K562 (cell line): ENCODE results near the gene ADPRHL1. TPM values are rescaled to one million over a fixed set of nuclear protein-coding genes. Genes with fewer than 3 reads are reported as not detected.

Source experiments
- ATAC-seq: fragments of 200-7000 bp; cut with Tn5 transposase; 3 replicates; pipeline ENCODE4 v1.9.1; 2020; ENCODE audit warnings: moderate library complexity
- BruUV-seq: library from RNA; stranded (reverse); fragments of 400-500 nt; replicated peaks from 2 replicates; lab custom pipeline; 2021; lab: Mats Ljungman, UMichigan
- CTCF ChIA-PET: fragments of 300-600 bp; formaldehyde crosslinking; extraction: SDS; loops from one replicate; lab custom pipeline; 2021; ENCODE audit warnings: low intra/inter-chr PET ratio; lab: Yijun Ruan, JAX
- POLR2A ChIA-PET: fragments of 300-600, 350-650 bp; sonication (Branson Sonifier 250); formaldehyde crosslinking; extraction: SDS; loops from one replicate; lab custom pipeline; 2021; ENCODE audit warnings: antibody characterized with exemption, inconsistent platforms; lab: Yijun Ruan, JAX
- DNase-seq, 4 experiments: peaks; one replicate each; pipeline versions ENCODE4 v3.0.0 to v3.0.0-alpha.2; 2011 to 2018; ENCODE audit warnings: low spot score in 3 of 4, mixed read lengths in 3 of 4; ENCODE audit errors: extremely low read depth in 1 of 4
- FAIRE-seq: peaks from 2 replicates; lab custom pipeline; 2011; peaks lifted over from hg19 to GRCh38; lab: Jason Lieb, UNC
- H2AFZ ChIP-seq: 2 replicates; pipeline ENCODE4 v1.6.0; 2011; ENCODE audit warnings: low read depth, low read length, control low read depth, inconsistent platforms
- H3K27ac ChIP-seq: fragments of 200-600 bp; 3 replicates; pipeline ENCODE4 v1.8.0; 2011; ENCODE audit warnings: low read depth, mild to moderate bottlenecking, control low read depth, inconsistent platforms, low read length, moderate library complexity, mixed read lengths; ENCODE audit errors: extremely low read depth
- H3K27me3 ChIP-seq, 2 experiments: fragments of 300-600 bp in 1 of 2; 2 replicates in 1 of 2; 3 replicates in 1 of 2; pipeline versions ENCODE4 v1.6.0 to v1.8.0; 2011; ENCODE audit warnings: inconsistent platforms in 2 of 2, low read length in 2 of 2, mild to moderate bottlenecking in 1 of 2, mixed read lengths in 1 of 2, moderate library complexity in 1 of 2; ENCODE audit not compliant: control insufficient read depth in 2 of 2, insufficient read depth in 2 of 2
- H3K36me3 ChIP-seq: fragments of 300-600 bp; 3 replicates; pipeline ENCODE4 v1.8.0; 2011; ENCODE audit warnings: mild to moderate bottlenecking, low read length, inconsistent platforms; ENCODE audit not compliant: control insufficient read depth, insufficient read depth
- H3K4me1 ChIP-seq, 2 experiments: fragments of 200-600 bp in 1 of 2; replicated peaks in 1 of 2; 2 replicates in 1 of 2; 3 replicates in 1 of 2; pipeline versions ENCODE4 v1.5.1 to v1.8.0; 2011; ENCODE audit warnings: inconsistent platforms in 2 of 2, low read length in 2 of 2, mild to moderate bottlenecking in 1 of 2, mixed read lengths in 1 of 2, moderate library complexity in 1 of 2; ENCODE audit not compliant: control insufficient read depth in 2 of 2, insufficient read depth in 2 of 2
- H3K4me2 ChIP-seq: 2 replicates; pipeline ENCODE4 v1.6.1; 2011; ENCODE audit warnings: low read length, control low read depth, inconsistent platforms, mixed read lengths; ENCODE audit not compliant: insufficient read depth
- H3K4me3 ChIP-seq: fragments of 200-600 bp; sonication (generic), shearing (Covaris generic); 2 replicates; pipeline ENCODE4 v1.5.1; 2016; ENCODE audit warnings: control low read depth, inconsistent platforms
- H3K79me2 ChIP-seq: fragments of 200-600 bp; 3 replicates; pipeline ENCODE4 v1.8.0; 2011; ENCODE audit warnings: low read length, inconsistent platforms; ENCODE audit not compliant: control insufficient read depth, insufficient read depth
- H3K9ac ChIP-seq, 2 experiments: 2 replicates each; pipeline versions ENCODE4 v1.6.0 to v1.6.1; 2011; ENCODE audit warnings: low read depth in 2 of 2, low read length in 2 of 2, control low read depth in 1 of 2, inconsistent platforms in 1 of 2, mild to moderate bottlenecking in 1 of 2, mixed read lengths in 1 of 2; ENCODE audit not compliant: insufficient read depth in 1 of 2
- H3K9me1 ChIP-seq: one replicate; pipeline ENCODE4 v1.6.0; 2011; ENCODE audit warnings: inconsistent platforms, mild to moderate bottlenecking, low read length, moderate library complexity; ENCODE audit not compliant: control insufficient read depth, insufficient read depth
- H3K9me3 ChIP-seq: replicated peaks from 2 replicates; pipeline ENCODE4 v1.5.1; 2011; ENCODE audit warnings: low read depth, low read length, inconsistent platforms; ENCODE audit not compliant: control insufficient read depth, insufficient read depth
- H4K20me1 ChIP-seq: replicated peaks from 2 replicates; pipeline ENCODE4 v1.6.1; 2011; ENCODE audit warnings: low read length, inconsistent platforms, mixed read lengths; ENCODE audit not compliant: control insufficient read depth, insufficient read depth
- CUX1 ChIP-seq: fragments of 200-800 bp; sonication (Bioruptor generic); IDR thresholded peaks from 2 replicates; pipeline ENCODE4 v1.6.1; 2016; ENCODE audit warnings: missing genetic modification characterization, missing compliant biosample characterization
- ERF ChIP-seq: fragments of 450-650 bp; formaldehyde crosslinking; IDR thresholded peaks from 2 replicates; pipeline ENCODE4 v1.4.0; 2020; ENCODE audit warnings: mild to moderate bottlenecking, mixed read lengths
- HDAC2 ChIP-seq: fragments of 450-650 bp; IDR thresholded peaks from 2 replicates; pipeline ENCODE4 v1.6.1; 2016; ENCODE audit warnings: mild to moderate bottlenecking
- HMGN3 ChIP-seq: IDR thresholded peaks from 2 replicates; pipeline ENCODE4 v1.6.1; 2011; ENCODE audit warnings: borderline replicate concordance, low read depth, mild to moderate bottlenecking, mixed read lengths, low read length; ENCODE audit not compliant: insufficient read length; ENCODE audit errors: extremely low read depth
- KDM2B ChIP-seq: fragments of 250-450 bp; sonication (Bioruptor Pico); IDR thresholded peaks from 2 replicates; pipeline ENCODE4 v1.8.0; 2021; ENCODE audit warnings: mild to moderate bottlenecking, moderate library complexity
- KLF6 ChIP-seq: fragments of 250-450 bp; sonication (Bioruptor Pico); IDR thresholded peaks from 2 replicates; pipeline ENCODE4 v1.4.0; 2020; ENCODE audit warnings: mild to moderate bottlenecking, moderate library complexity, borderline replicate concordance
- TAF1 ChIP-seq: IDR thresholded peaks from 2 replicates; pipeline ENCODE4 v1.6.1; 2011; ENCODE audit warnings: mild to moderate bottlenecking, low read length, moderate library complexity; ENCODE audit not compliant: insufficient read depth, control insufficient read depth, severe bottlenecking; ENCODE audit errors: extremely low read depth
- ZNF212 ChIP-seq: fragments of 450-650 bp; formaldehyde crosslinking; IDR thresholded peaks from 2 replicates; pipeline ENCODE4 v1.4.0; 2020; ENCODE audit warnings: mild to moderate bottlenecking
- ZNF655 ChIP-seq: fragments of 250-450 bp; sonication (Bioruptor Pico); IDR thresholded peaks from 2 replicates; pipeline ENCODE4 v1.5.0; 2021
- WGBS: fragments of 100-300 bp; shearing (Covaris generic); methylation state at CpG from one replicate; pipeline ENCODE4 v1.1.6; 2016; ENCODE audit warnings: low coverage, mixed read lengths; ENCODE audit not compliant: insufficient coverage; ENCODE audit errors: missing lambda C conversion rate; 5-methylcytosine and 5-hydroxymethylcytosine counted together
- in situ Hi-C: fragments of 300-500 bp; cut with MboI; formaldehyde crosslinking; loops from 4 replicates; pipeline ENCODE4 v1.15.0; 2018; ENCODE audit warnings: inconsistent platforms, mixed read lengths
- intact Hi-C: fragments of 100-400 bp; cut with micrococcal nuclease; formaldehyde crosslinking; loops from 2 replicates; pipeline ENCODE4 v1.14.2; 2022
- polyA plus RNA-seq, 8 experiments: library from polyadenylated mRNA; depleted of rRNA in 4 of 8; stranded (reverse) in 5 of 8; unstranded in 3 of 8; fragments of >200 nt; fragmentation: Nextera tagmentation in 2 of 8; fragmentation: Illumina TruSeq in 1 of 8; extraction: Ambion mirVana in 2 of 8; extraction: Trizol in 1 of 8; gene quantifications; 2 replicates each; pipeline versions ENCODE4 v1.2.1 to v1.2.3, GENCODE V29; 2011 to 2014; ENCODE audit warnings: inconsistent platforms in 1 of 8, missing spikeins in 1 of 8
- total RNA-seq, 7 experiments: library from RNA; depleted of rRNA in 6 of 7; stranded (reverse); fragments of >200 nt in 6 of 7; fragmentation: Illumina TruSeq in 2 of 7; extraction: Trizol in 2 of 7; gene quantifications; 2 replicates each; pipeline versions ENCODE4 v1.2.1 to v1.2.3, GENCODE V29; 2011 to 2021; ENCODE audit warnings: low replicate concordance in 1 of 7

The ADPRHL1 gene
- total and polyA plus RNA-seq, 9 of the 15 experiments (the other 6 are each of a cell fraction or from before 2014, with no cell fraction given): 0.06 to 0.76 (median 0.37) TPM; not detected in 1

DNA sequence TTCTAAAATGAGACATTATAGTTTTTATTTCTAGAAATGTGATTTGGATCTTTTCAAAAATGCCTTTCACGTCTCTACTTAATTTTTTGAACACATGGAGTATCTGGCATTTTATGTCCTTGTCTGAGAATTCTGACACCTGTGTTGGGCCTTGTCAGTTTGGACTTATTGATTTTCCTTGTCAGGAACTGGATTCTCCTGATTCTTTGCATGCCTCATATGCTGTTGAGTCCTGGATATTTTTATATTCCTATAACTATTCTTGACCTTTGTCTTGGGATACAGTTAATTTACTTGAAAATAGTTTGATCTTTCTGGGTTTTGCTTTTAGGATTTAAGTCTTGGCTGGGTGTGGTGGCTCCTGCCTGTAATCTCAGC, 10.3 kb downstream of the ADPRHL1 start:
- Histone ChIP-seq H3K27ac (no peak overlapping the region), H3K27me3 (0 out of 5 replicates have a peak, but pooled peaks cover 0 to 7% of the 10 kb centered on the region in 2 experiments), H4K20me1 (no peaks in the 10 kb centered on the region), H3K79me2 (no peaks in the 10 kb centered on the region), H2AFZ (no peak overlapping the region), H3K9me1 (no peaks in the 10 kb centered on the region), H3K4me3 (no peak overlapping the region), H3K36me3 (no peaks in the 10 kb centered on the region), H3K9me3 (no peaks in the 10 kb centered on the region), H3K4me2 (no peak overlapping the region), H3K4me1 (peaks cover 0 to 6% of the 10 kb centered on the region in 2 experiments; a peak in 2 of 5 replicates), H3K9ac (no peak overlapping the region)
- 9% methylated on average over 1 of the region's 1 CpG for WGBS
- ATAC-seq: no peak
- no TSS peak for BruUV-seq
- DNase-seq: no peak
- intact Hi-C loops: no loop called here
- ChIA-PET POLR2A (no interaction called here), CTCF (interaction anchor here (0.7 kb wide), 1 partner anchor 37 kb away, joined by 3 read pairs; no protein-coding TSS in a partner anchor)
- in situ Hi-C loops: no loop called here
- FAIRE-seq: no peak
- TF ChIP-seq TAF1 (no peak), HDAC2 (no peak), ZNF212 (CRISPR knock-in tag) (no peak), KLF6 (CRISPR knock-in tag) (no peak), CUX1 (CRISPR knock-in tag) (no peak), ZNF655 (CRISPR knock-in tag) (no peak), HMGN3 (no peak), KDM2B (CRISPR knock-in tag) (no peak), ERF (CRISPR knock-in tag) (no peak)
